NCI-H2029 treated with DMSO at 0.1 percent for 48 hours (cell line): ENCODE results near the gene WAPL.
"Not testable (repeated sequence)": the region's sequence is repeated elsewhere in the genome, so short reads cannot be mapped to it uniquely, and the experiment has no call there.

Experiments used
- DNase-seq: peaks from one replicate; lab custom pipeline; 2025; lab: John Stamatoyannopoulos, UW

WAPL gene, protein sequence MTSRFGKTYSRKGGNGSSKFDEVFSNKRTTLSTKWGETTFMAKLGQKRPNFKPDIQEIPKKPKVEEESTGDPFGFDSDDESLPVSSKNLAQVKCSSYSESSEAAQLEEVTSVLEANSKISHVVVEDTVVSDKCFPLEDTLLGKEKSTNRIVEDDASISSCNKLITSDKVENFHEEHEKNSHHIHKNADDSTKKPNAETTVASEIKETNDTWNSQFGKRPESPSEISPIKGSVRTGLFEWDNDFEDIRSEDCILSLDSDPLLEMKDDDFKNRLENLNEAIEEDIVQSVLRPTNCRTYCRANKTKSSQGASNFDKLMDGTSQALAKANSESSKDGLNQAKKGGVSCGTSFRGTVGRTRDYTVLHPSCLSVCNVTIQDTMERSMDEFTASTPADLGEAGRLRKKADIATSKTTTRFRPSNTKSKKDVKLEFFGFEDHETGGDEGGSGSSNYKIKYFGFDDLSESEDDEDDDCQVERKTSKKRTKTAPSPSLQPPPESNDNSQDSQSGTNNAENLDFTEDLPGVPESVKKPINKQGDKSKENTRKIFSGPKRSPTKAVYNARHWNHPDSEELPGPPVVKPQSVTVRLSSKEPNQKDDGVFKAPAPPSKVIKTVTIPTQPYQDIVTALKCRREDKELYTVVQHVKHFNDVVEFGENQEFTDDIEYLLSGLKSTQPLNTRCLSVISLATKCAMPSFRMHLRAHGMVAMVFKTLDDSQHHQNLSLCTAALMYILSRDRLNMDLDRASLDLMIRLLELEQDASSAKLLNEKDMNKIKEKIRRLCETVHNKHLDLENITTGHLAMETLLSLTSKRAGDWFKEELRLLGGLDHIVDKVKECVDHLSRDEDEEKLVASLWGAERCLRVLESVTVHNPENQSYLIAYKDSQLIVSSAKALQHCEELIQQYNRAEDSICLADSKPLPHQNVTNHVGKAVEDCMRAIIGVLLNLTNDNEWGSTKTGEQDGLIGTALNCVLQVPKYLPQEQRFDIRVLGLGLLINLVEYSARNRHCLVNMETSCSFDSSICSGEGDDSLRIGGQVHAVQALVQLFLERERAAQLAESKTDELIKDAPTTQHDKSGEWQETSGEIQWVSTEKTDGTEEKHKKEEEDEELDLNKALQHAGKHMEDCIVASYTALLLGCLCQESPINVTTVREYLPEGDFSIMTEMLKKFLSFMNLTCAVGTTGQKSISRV (N-terminal part only)

DNA sequence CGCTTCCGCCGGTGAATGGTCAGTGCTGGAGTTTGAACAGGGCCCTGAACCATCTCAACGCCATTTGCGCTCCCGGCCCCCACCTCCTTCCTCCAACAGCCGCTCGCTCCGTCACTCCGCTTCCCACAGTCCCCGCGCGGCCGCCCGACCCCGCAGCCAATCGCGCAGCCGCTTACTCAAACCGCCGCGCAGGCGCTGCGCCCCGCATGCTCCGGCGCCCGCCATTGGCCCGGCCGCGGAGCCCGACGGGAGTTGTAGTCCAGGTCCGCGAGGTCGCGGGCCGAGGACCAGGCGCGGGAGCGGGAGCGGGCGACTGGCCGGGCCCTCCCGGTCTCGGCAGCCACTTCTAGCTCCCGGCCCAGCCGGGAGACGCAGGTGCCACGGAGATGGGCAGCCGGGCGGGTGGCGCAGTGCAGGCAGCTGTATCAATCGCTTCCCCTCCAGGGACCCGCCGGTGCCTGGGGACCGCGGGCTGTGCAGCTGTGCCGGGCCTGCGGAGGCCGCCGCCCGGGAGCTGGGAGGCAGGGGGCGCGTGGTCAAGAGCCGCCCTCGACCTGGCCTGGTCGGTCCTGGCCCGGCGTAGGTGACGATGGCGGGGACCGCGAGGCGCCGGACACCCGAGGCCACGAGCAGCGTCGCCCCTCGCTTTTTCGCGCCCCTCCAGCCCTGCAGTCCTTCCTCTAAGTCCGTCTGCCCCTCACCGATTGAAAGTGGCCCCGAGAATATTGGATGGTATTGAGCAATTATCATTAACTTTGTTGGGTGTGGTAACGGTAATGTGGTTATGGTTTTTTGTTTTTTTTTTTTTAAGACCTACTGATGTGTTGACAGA is at the start of gene WAPL:
WAPL (minus strand) TSS at position 115 of the 832 bp plus-strand sequence. CDS start 3,723 bp downstream, outside the sequence.
- peak; percentile 41 for DNase-seq

DNA sequence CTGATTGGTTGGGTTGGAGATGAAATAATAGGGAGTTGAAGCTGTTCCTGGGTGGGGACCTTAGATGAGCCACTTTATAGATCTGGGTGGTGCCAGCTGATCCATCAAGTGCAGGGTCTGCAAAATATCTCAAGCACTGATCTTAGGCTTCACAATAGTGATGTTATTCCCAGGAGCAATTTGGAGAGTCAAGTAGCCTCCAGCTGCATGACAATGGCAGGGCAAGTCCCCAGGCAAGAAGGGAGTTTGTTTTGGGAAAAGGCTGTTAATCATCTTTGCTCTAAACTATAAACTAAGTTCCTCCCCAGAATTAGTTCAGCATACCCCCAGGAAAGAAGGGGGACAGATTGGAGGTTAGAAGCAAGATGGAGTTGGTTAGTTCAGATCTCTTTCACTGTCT is 47.7 kb upstream of the WAPL start:
- no peak for DNase-seq

DNA sequence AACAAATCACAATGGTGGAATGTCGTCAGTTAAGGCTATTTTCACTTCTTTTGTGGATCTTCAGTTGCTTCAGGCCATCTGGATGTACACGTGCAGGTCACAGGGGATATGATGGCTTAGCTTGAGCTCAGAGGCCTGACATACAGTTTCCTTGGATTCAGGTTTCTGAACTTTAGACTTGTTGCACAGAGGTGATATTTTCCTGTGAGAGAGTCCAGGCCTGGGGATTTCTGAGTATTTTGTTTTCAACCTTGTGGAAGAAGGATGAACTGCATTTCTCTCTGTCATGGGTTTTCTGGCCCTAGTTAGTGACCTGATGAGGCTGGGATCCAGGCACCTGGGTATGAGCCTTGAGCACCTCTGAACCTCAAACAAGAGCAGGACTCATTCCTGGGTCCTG is 44.9 kb upstream of the WAPL start:
- DNase-seq = not testable (repeated sequence)

DNA sequence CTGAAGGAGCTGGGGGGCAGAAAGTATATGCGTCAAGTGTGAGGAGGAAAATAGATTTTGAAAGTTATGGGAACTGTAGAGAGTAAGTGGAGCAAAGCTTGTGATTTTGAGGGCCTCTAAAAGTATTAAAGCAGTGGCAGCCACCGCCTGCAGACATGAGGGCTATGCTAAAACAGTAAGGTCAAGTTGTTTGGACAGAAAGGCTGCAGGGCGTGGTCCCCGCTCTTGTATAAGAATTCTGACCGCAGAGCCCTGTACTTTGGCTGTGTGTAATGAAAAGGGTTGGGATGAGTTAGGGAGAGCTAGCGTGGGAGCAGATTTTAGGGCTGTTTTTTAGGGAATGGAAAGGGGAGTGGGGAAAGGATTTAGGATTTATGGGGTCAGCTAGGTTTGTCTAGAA is 41.7 kb upstream of the WAPL start:
- not testable (repeated sequence) for DNase-seq

DNA sequence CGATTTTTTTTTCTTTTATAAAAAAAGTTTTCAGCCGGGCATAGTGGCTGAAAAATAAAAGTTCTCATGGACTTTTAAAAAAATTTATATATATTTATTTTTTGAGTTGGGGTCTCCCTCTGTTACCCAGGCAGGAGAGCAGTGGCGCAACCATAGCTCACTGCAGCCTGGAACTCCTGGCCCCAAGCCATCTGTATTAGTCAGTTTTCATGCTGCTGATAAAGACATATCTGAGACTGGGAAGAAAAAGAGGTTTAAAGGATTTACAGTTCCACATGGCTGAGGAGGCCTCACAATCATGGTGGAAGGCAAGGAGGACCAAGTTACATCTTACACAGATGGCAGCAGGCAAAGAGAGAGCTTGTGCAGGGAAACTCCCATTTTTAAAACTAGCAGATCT is 37.1 kb upstream of the WAPL start:
- DNase-seq = not testable (repeated sequence)

DNA sequence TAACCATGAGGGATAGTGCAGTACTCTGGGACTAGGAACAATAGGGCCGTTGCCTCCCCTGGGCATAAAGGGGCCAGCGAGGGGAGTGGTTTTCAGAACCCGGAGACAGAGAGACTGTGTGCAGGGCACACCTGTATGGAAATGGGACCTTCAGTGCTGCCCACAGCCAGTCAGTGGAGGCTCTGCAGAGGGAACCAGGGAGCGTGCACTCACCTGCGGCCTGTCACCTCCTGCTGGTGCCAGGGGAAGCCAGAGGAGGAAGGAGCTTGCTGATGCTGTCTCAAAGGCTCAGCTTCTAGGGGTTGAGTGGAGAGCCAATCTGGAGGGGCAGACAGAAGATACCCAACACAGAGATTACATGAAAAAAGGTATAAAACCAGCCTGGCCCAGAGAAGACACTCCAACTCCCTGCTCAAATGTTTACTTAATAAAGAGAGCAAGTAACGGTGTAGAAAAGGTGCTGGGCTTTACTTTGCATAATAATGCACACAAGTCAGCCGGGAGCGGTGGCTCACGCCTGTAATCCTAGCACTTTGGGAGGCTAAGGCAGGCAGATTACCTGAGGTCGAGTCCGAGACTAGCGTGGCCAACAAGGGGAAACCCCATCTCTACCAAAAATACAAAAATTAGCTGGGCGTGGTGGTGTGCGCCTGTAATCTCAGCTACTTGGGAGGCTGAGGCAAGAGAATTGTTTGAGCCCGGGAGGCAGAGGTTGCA is 35.5 kb upstream of the WAPL start:
- DNase-seq = peak; percentile 61

DNA sequence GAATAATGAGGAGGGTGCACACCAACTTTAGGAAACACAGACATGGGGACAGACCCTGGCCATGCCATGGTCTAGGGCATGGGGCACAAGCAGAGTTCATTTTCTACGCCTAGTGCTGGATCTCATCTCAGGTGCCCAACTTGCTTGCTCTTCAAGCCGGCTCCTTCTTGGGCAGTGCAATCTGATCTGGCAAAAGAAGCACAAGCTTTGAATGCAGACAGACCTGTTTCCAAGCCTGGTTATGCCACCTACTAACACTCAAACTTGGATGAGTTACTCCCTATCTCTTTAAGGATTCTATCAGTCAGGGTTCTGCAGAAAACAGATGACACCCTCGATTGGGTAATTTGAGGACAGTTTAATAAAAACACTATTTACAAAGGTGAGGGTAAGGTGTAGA is 34.9 kb upstream of the WAPL start:
- DNase-seq = no peak

DNA sequence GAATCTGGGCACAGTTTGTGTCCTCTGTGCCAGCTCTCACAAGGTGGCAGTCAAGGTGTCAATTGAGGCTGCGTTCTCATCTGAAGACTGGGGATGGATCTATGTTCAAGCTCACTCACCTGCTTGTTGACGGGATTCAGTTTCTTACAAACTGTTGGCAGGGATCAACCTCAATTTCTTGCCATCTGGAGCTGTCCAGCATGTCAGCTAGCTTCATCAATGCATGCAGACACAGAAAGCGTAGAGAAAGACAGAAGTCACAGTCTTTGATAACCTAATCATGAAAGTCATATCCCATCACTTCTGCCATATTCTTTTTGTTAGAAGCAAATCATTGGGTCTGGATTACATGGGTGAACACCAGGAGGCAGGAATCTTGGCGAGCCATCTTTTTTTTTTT is 32.0 kb upstream of the WAPL start:
- DNase-seq = no peak

DNA sequence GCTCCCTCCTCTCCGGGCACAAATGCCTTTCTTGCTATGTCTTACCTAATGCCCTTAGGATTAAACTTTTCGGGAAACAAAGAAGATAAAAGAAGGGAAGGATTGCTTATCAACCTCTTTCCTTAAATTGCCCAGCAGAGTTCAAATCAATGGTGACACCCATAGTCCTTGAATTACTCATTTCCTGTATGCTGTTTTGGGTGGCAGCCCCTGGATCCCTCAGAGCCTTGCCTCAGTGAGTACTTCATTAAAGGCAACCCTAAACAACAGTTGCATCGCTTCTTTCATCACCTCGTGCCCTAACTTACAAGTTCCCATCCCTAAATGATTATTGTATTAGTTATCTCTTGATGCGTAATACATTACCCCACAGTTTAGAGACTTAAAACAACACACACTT is 31.6 kb upstream of the WAPL start:
- no peak for DNase-seq

DNA sequence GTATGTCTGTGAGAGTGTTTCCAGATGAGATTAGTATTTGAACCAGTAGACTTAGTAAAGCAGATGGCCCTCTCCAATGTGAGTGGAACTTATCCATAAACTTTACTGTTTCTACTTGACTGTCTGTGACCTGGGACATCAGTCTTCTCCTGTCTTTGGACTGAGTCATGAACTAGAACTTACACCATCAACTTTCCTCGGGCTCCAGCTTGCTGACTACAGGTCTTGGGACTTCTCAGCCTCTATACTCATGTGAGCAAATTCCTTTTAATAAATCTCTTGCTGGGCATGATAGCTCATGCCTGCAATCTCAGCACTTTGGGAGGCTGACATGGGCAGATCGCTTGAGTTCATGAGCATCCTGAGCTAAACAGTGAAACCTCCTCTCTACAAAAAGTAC is 25.7 kb upstream of the WAPL start:
- DNase-seq = no peak

DNA sequence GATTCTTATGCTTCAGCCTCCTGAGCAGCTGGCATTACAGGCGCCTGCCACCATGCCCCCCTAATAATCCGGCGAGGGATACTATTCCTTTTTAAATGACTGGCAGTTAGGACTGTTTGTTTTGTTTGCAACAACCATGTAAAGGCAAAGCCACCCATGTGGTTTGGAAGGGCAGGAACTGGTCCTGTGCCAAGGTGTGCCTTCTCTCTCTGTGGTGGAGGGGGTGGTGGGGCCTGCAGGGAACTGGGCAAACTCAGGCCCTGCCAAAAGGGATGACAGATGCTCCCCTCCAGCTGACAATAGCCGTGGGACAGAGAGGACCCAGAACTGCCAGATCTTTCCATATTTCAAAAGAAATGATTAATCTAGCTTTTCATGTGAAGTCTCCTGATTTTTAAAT is 23.5 kb upstream of the WAPL start:
- peak; percentile 25 for DNase-seq

DNA sequence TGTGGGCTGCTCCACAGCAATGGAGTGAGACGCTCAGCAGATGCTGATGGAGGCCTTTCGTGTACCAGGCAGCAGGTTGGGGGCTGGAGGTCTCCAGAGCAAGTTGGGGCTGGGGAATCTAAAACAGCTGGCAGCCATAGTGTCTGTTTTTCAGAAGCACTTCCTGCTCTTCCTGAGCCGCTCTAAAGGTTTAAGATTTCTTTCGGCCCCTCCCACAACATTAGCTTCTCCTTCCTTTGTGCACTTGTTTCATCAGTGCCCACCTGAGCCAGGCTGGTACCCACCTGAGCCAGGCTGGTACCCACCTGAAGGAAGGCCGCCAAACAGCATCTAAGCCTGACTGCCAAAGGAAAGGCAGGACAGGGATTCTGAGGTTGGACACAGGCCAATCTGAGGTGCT is 18.4 kb upstream of the WAPL start:
- DNase-seq = no peak

DNA sequence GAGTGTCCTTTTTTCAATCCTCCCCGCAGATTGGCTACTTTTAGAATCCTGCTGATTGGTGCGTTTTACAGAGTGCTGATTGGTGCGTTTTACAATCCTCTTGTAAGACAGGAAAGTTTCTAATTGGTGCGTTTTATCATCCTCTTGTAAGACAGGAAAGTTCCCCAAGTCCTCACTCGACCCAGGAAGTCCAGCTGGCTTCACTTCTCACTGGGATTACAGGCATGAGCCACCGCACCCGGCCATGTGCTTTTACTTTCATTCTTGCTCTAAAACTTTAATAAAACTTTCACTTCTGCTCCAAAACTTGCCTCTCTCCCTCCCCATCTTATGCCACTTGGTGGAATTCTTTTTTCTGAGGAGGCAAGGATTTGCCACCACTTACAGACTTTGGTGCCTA is 17.0 kb upstream of the WAPL start:
- DNase-seq = no peak

DNA sequence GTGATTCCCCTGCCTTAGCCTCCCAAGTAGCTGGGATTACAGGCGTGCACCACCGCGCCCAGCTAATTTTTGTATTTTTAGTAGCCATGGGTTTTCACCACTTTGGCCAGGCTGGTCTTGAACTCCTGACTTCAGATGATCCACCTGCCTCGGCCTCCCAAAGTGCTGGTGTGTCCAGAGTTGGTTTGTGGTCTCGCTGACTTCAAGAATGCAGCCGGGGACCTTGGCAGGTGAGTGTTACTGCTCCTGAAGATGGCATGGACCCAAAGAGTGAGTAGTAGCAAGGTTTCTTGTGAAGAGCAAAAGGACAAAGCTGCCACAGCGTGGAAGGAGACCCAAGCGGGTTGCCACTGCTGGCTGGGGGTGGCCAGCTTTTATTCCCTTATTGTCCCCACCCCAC is 16.4 kb upstream of the WAPL start:
- DNase-seq = not testable (repeated sequence)

DNA sequence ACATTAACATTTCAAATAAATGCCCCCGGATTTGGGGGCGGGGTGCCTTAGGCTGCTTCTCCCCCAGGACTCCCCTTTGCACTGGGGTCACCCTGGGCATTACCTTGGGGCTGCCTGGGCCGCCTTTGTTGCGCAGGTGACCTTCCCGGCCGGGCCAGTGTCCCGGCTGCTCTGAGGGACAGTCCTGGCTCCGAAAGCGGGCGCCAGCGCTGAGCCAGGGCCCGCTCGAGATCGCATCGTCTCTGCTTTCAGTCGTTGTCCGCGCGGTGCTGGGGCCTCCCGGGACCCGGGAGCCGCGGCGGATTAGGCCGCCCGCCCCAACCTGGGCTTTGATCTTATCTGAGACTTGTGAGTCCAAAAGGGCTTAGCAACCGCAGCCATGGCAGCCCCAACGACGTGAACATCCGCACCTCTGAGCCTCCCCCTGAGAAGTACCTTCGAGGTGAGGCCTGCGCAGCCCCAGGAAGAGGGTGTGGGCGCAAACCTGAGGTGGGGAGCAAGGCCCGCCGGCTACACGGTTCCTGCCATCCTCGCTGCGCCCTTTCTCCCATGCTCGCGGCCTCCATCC is 14.8 kb upstream of the WAPL start:
- DNase-seq = no peak

DNA sequence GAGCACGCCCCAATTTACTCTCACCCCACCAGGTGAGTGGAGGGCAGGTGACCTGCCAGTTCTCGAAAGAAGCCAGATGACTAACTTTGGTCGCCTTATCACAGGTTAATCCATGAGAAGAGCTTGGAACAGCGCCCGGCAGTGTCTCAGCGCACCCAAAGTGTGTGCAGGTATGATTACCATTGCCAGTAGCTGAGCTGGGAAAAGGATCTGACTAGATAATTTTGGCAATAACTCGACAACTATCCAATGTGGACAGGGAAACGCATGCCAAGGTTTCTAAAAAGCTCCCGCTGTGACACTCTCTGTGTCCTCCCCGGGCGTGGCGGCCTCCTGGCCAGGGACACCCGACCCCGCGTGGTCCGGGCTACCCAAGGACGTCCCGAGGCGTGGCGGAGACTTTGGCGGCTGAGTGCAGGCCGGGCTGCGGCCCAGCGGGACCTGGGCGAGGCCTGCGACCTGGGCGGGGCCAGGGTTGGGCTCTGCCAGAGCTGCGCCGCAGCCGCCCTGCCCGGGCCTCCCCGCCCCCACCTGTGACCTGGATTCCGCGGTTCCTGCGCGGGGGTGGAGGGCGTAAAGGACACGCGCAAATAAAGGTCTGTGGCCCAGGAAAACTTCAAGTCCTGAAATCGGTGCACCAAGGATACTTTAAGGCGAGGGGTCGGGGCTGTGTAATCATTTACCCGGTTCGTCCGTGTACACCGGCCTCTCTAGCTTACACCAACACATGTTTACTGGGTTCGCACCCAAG is 13.7 kb upstream of the WAPL start:
- no peak for DNase-seq

DNA sequence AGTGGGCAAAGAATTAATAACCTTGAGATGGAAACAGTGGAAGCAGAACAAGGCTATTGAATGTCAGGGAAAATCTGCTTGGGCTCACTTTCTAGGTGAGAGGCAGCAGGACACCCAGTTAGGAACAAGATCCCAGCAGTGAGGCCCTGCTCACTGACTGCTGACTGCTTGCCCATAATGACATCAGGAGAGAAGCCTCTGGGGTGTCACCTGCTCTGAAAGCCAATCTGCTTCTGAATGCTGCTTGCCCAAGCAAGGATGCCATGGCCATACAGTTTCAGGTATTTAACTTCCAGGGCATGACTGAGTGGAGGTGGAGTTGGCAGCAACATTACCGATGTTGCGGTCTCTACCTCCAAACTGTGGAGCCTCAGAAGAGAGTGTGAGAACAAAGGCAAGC is 11.7 kb upstream of the WAPL start:
- no peak for DNase-seq

DNA sequence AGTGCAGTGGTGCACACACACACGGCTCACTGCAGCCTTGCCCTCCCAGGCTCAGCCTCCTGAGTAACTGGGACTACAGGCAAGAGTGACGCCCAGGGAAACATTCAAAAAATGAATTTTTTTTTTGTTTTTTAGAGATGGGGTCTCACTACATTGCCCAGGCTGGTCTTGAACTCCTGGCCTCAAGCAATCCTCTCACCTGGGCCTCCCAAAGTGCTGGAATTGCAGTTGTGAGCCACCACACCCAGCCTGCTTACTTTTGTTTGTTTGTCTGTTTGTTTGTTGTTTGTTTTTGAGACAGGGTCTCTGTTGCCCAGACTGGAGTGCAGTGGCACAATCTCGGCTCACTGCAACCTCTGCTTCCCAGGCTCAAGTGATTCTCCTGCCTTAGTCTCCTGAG is 7.1 kb upstream of the WAPL start:
- DNase-seq = not testable (repeated sequence)

DNA sequence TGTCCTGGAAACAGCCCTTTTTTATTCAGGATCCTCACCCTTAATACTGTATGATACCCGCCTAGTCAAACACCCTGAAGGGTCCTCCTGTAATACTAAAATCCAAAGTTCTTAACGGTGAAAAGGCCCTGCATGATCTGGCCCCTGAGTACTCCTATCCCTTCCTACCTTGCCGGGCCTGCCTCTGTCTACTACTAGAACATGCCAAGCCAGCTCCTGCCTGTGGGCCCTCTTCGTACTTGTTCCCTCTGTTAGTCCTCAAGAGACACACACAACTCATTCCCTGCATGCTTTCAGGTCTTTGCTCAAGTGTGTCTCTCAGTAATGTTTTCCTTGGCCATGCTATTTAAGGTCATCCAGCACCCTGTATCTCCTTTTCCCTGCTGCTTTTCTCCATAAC is 5.0 kb upstream of the WAPL start:
- DNase-seq = no peak

DNA sequence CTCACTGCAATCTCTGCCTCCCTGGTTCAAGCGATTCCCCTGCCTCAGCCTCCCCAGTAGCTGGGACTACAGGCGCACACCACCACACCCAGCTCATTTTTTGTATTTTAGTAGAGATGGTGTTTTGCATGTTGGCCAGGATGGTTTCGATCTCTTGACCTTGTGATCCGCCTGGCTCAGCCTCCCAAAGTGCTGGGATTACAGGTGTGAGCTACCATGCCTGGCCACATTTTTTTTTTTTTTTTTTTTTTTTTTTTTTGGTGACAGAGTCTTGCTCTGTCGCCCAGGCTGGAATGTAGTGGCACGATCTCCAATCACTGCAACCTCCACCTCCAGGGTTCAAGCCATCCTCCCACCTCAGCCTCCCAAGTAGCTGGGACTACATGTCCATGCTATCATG is 4.1 kb upstream of the WAPL start:
- not testable (repeated sequence) for DNase-seq
